H1 (cell line): ENCODE results near the gene AMH.

ENCODE experiments used
- ASH2L ChIP-seq: fragments of 200-600, 300-600 bp; sonication (generic); IDR thresholded peaks from one replicate; pipeline ENCODE4 v1.7.1; 2017; ENCODE audit warnings: low read length
- NRF1 ChIP-seq: IDR thresholded peaks from 2 replicates; pipeline ENCODE4 v1.6.1; 2011; ENCODE audit warnings: mild to moderate bottlenecking, low read depth, low read length, improper control_type of control experiment
- TF ChIP-seq, protein P1 (sequence below), 3 experiments: IDR thresholded peaks; 1 replicate in 2 of 3; 2 replicates in 1 of 3; pipeline versions ENCODE4 v1.5.1 to v1.6.1; 2011; ENCODE audit warnings: low read length in 3 of 3, mild to moderate bottlenecking in 3 of 3, inconsistent platforms in 2 of 3, low read depth in 1 of 3, moderate library complexity in 1 of 3; ENCODE audit not compliant: insufficient read depth in 1 of 3; ENCODE audit errors: control extremely low read depth in 1 of 3

DNA sequence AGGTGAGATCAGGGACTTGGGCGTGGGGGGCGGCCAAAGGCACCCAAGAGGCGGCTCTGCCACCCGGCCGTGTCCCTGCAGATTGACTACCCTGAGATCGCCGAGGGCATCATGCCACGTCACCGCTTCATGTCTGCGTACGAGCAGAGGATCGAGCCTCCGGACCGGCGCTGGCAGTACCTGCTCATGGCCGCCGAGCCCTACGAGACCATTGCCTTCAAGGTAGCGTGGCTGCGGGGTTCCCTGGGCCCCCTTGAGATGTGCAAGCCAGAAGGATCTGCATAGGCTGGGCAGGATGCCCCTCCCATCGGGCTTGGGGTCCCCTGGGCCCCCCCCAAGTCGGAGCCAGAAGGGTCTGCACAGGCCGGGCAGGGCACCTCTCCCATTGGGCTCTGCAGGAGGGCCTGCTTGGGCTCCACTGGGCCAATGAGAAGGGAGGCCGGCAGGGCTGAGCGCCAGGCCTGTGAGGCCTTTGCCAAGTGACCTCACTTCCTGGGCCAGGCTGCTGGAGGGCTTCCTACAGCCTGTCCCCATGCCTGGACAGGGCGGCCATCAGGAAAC, 2.2 kb upstream of the AMH start:
- no peak for TF ChIP-seq ASH2L
- TF ChIP-seq NRF1, result no peak
- TF ChIP-seq, protein P1, sequence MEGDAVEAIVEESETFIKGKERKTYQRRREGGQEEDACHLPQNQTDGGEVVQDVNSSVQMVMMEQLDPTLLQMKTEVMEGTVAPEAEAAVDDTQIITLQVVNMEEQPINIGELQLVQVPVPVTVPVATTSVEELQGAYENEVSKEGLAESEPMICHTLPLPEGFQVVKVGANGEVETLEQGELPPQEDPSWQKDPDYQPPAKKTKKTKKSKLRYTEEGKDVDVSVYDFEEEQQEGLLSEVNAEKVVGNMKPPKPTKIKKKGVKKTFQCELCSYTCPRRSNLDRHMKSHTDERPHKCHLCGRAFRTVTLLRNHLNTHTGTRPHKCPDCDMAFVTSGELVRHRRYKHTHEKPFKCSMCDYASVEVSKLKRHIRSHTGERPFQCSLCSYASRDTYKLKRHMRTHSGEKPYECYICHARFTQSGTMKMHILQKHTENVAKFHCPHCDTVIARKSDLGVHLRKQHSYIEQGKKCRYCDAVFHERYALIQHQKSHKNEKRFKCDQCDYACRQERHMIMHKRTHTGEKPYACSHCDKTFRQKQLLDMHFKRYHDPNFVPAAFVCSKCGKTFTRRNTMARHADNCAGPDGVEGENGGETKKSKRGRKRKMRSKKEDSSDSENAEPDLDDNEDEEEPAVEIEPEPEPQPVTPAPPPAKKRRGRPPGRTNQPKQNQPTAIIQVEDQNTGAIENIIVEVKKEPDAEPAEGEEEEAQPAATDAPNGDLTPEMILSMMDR (IDR thresholded peaks at IDR 0.05; ENCODE audit: control extremely low read depth in 1 of 3, insufficient read depth in 1 of 3, low read depth in 1 of 3, low read length in 3 of 3), result no peak
